ENCODE measurements around the gene TCAF1.
"Not testable (repeated sequence)": the region's sequence is repeated elsewhere in the genome, so short reads cannot be mapped to it uniquely, and the experiment has no call there.

The TCAF1 gene

DNA sequence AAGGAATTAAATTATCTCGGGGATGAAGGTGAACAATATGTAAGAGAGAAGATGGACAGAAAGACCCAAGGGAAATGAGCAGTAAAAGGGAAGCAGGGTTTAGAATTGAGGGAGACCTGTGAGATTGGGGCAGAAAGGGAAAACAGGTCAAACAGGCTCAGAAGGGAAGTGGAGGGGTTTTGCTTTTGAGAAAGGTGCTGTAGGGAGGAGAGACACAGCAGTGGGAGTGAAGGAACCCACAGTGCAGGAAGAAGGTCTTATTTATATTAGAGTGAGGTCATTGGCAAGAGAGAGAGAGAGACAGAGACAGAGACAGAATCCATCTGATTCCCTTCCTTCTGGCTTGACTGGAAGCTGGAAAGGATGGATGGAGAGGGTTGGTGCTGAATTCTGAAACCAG, 3.5 kb upstream of the TCAF1 start:
- DNase-seq (ENCODE audit: low read depth), result no peak

DNA sequence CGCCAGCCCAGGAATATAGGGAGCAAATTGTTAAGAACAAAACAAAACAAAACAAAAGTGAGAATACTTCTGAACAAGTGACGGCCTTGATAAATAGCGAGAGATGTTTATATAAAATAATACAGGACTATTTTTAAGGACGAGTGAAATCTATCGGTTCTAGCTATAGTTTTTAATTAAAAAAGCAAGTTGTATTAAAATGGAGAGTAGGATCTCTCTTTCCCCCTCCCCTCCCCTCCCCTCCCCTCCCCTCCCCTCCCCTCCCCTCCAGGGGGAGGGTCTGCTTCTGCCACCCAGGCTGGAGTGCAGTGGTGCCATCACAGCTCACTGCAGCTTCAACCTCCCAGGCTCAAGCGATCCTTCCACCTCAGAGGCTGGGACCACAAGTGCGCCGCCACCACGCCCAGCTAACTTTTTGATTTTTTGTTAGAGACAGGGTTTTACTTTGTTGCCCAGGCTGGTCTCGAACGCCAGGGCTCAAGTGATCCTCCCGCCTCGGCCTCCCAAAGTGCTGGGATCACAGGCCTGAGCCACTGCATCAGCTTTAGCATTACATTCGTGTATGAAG, 440 bp upstream of the TCAF1 start:
- no peak for DNase-seq (ENCODE audit: low read depth)

- no peak for DNase-seq (ENCODE audit: low read depth)
Measured at GRCh38 chr7:143901332-143901667, 676 bp downstream of the TCAF1 start.

GRCh38 chr7:143900230-143900766, 1.7 kb downstream of the TCAF1 start:
- DNase-seq (ENCODE audit: low read depth), result no peak

DNA sequence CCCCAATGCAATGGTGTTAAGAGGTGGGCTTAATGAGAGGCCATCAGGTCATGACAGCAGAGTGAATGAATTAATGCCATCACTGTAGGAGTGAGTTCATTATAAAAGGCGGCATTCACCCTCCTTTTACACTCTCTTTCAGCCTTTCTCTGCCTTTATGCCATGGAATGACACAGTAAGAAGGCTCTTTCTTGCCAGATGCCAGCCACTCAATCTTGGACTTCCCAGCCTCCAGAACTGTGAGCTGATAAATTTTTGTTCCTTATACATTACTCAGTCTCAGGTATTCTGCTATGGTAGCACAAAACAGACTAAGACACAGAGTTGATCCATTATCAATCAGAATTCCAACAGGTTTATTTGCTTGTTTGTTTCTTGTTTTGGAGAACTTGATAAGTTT, 3.2 kb downstream of the TCAF1 start:
- DNase-seq (ENCODE audit: low read depth), result no peak

DNA sequence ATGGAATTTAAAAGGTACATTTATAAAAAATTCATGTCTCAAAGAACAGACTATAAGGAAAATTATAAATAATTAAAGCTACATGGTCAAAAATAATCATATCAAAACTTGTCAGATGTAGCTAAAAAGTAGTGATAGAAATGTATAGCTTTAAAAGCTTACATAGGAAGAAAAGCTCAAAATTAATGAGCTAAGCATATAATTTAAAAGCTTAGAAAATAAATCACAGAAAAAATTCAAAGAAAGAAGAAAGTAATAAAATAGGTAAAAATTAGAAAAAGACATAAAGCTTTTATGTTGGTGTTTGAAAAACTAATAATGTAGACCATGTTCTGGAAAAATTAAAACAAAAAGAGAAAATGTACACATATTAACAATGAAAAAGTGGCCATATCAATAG, 5.3 kb downstream of the TCAF1 start:
- DNase-seq (ENCODE audit: low read depth), result no peak

DNA sequence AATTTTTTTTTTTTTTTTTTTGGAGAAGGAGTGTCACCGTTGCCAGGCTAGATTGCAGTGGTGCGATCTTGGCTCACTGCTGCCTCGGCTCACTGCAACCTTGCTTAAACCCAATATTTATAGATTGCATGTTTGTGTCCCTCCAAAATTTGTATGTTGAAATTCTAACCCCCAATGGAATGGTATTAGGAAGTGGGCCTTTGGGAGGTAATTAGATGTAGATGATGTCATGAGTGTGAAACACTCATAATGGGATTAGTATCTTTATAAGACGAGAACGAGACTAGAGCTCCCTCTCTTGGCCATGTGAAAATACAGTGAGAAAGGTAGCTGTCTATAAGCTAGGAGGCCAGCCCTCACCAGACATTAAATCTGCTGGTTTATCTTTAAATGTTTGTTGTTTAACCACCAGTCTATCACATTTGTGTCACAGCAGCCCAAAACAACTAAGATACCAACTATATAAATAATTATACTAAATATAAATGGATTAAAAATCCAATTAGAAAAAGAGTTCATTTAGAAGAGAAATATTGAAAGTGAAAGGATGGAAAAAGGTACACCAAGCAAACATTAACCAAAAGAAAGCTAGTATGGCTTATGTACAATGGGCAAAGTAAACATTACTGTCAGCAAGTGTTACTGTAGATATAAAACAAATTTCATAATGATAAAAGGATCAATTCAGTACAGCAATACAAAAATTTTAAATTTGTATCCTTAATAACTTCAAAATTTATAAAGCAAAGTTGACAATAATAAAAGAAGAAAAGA, 9.3 kb downstream of the TCAF1 start:
- no peak for DNase-seq (ENCODE audit: low read depth)

- no peak for DNase-seq (ENCODE audit: low read depth)
Measured at GRCh38 chr7:143891457-143891856, 10.5 kb downstream of the TCAF1 start.

DNA sequence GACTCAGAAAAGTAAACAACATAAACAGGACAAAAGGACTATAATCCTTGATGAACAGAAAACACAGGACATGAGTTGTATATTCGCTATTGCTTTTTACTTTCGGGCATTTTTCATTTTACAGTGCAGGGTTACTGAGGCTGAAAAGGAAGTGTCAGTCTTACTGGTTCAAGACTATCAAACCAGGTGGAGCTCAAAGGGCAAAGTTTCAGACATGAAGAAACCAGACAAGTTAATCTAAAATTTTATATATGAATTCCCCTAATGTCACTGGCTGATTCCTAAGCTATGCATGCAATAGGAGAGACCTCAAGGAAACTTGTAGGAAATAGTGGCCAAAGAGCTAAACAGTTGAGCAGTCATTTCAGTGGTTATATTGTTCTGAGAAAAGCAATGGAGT, 11.4 kb downstream of the TCAF1 start:
- no peak for DNase-seq (ENCODE audit: low read depth)

DNA sequence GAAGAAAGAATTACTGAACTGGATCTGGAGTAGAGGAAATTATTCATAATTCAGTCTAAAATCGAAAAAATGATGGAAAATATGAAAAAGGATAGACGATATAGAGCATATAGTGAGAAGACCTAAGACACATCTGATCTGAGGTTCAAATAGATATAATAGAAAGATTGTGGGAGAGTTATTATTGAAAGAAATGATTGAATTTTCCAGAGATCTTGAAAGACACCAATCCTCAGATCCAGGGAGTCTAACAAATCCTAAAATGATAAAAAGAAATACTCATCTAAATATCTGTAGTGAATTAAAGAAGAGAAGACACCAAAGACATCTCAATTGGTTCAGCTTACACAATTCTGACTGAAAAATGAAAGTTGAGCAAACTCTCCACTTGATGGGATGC, 12.9 kb downstream of the TCAF1 start:
- no peak for DNase-seq (ENCODE audit: low read depth)

GRCh38 chr7:143886826-143887477, 15.0 kb downstream of the TCAF1 start:
- no peak for DNase-seq (ENCODE audit: low read depth)

- DNase-seq (ENCODE audit: low read depth), result no peak
Measured at GRCh38 chr7:143885951-143886350, 16.0 kb downstream of the TCAF1 start.

GRCh38 chr7:143884969-143885559, 16.9 kb downstream of the TCAF1 start:
- DNase-seq (ENCODE audit: low read depth), result no peak

- no peak for DNase-seq (ENCODE audit: low read depth)
Measured at GRCh38 chr7:143884241-143884968, 17.6 kb downstream of the TCAF1 start.

- DNase-seq (ENCODE audit: low read depth), result no peak
Measured at GRCh38 chr7:143882604-143883078, 19.3 kb downstream of the TCAF1 start.

- no peak for DNase-seq (ENCODE audit: low read depth)
Measured at GRCh38 chr7:143882020-143882603, 19.9 kb downstream of the TCAF1 start.

GRCh38 chr7:143878884-143879283, 23.1 kb downstream of the TCAF1 start:
- no peak for DNase-seq (ENCODE audit: low read depth)

GRCh38 chr7:143877098-143877497, 24.9 kb downstream of the TCAF1 start:
- DNase-seq (ENCODE audit: low read depth), result no peak

GRCh38 chr7:143876218-143876617, 25.8 kb downstream of the TCAF1 start:
- DNase-seq (ENCODE audit: low read depth), result no peak

GRCh38 chr7:143873242-143873641, 28.7 kb downstream of the TCAF1 start:
- DNase-seq (ENCODE audit: low read depth), result not testable (repeated sequence)

DNA sequence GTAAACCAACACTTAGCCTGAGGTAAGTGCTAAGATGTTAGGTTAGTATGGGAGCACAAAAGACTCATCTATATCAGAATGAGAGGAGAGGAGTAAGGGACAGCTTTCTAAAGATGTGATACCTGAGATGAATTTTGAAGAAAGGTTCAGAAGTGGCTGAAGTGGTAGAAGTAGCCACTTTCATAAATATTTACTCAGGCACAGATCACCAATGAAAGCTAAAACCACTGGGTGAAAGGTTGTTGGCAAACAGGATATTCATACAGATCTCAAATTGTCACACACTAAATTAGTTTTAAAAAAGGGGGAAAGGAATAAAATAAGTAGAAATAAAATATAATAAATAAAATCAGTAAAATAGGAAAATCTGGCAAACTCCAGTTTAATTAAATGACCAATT, 30.4 kb downstream of the TCAF1 start:
- DNase-seq (ENCODE audit: low read depth), result not testable (repeated sequence)

GRCh38 chr7:143857994-143858393, 44.0 kb downstream of the TCAF1 start:
- DNase-seq (ENCODE audit: low read depth), result not testable (repeated sequence)
